Esophagus (tissue), 2 donors: ENCODE data around the gene STX10. TPM values are rescaled to one million over a fixed set of nuclear protein-coding genes. Genes with fewer than 3 reads are reported as not detected.

ENCODE experiments used
- H3K27ac ChIP-seq, 2 donors: one replicate each; pipeline ENCODE4 v1.5.1; 2013; ENCODE audit warnings: low read depth in 2 of 2, mild to moderate bottlenecking in 2 of 2, inconsistent platforms in 1 of 2, low read length in 1 of 2, moderate library complexity in 1 of 2
- H3K27me3 ChIP-seq, 2 donors: one replicate each; pipeline ENCODE4 v1.6.1; 2013; ENCODE audit warnings: low read length in 2 of 2, control low read depth in 1 of 2, mild to moderate bottlenecking in 1 of 2; ENCODE audit not compliant: insufficient read depth in 2 of 2, control insufficient read depth in 1 of 2
- H3K36me3 ChIP-seq, 2 donors: one replicate each; pipeline ENCODE4 v1.6.1; 2013; ENCODE audit warnings: low read length in 1 of 2; ENCODE audit not compliant: control insufficient read depth in 2 of 2, insufficient read depth in 2 of 2
- H3K4me1 ChIP-seq, 2 donors: one replicate each; pipeline ENCODE4 v1.6.1; 2013; ENCODE audit warnings: low read length in 1 of 2; ENCODE audit not compliant: control insufficient read depth in 2 of 2, insufficient read depth in 2 of 2
- H3K4me3 ChIP-seq, 2 donors: one replicate each; pipeline ENCODE4 v1.5.1; 2013; ENCODE audit warnings: low read length in 2 of 2, mild to moderate bottlenecking in 2 of 2, low read depth in 1 of 2, moderate library complexity in 1 of 2
- H3K9me3 ChIP-seq, 2 donors: one replicate each; pipeline ENCODE4 v1.6.1; 2013; ENCODE audit warnings: mild to moderate bottlenecking in 2 of 2, low read depth in 1 of 2, low read length in 1 of 2, moderate library complexity in 1 of 2; ENCODE audit not compliant: control insufficient read depth in 2 of 2, insufficient read depth in 1 of 2
- WGBS, 2 donors: extraction: QIAGEN DNeasy Blood & Tissue Kit; methylation state at CpG; one replicate each; pipeline ENCODE4 v1.1.7; 2013; 5-methylcytosine and 5-hydroxymethylcytosine counted together
- polyA plus RNA-seq, 2 donors: library from polyadenylated mRNA; stranded (reverse); fragments of 200-250 nt; gene quantifications; one replicate each; pipeline ENCODE4 v1.2.3, GENCODE V29; 2013
- donor health status: healthy with polysubstance abuse.
- donor health status: Bipolar disorder and iron deficiency.

STX10 gene
- polyA plus RNA-seq, 2 donors: 75.1 to 76.0 TPM

GRCh38 chr19:13165162-13165997 is 15.2 kb upstream of the STX10 start:
- no peaks in the 10 kb centered on the region for H3K27me3 ChIP-seq
- no peaks in the 10 kb centered on the region for H3K9me3 ChIP-seq
- WGBS, 2 donors: 72 to 75% methylated on average over 19 of the region's 19 CpGs
- H3K4me3 ChIP-seq: no peak overlapping the region
- H3K36me3 ChIP-seq: no peaks in the 10 kb centered on the region
- peaks cover 11 to 15% of the 10 kb centered on the region in 2 donors for H3K4me1 ChIP-seq
- peak overlapping the region; percentile 96 to 97 for H3K27ac ChIP-seq

- Histone ChIP-seq H3K4me1 (peaks cover 11 to 13% of the 10 kb centered on the region in 2 donors), H3K27ac (peak overlapping the region; percentile 96 to 97), H3K4me3 (peak overlapping the region; percentile 1 to 20), H3K36me3 (no peaks in the 10 kb centered on the region), H3K27me3 (no peaks in the 10 kb centered on the region), H3K9me3 (no peaks in the 10 kb centered on the region)
- WGBS, 2 donors: 9 to 11% methylated on average over 19 of the region's 19 CpGs
These were observed 14.4 kb upstream of the STX10 start for GRCh38 chr19:13164343-13165161.

- Histone ChIP-seq H3K27me3 (no peaks in the 10 kb centered on the region), H3K9me3 (no peaks in the 10 kb centered on the region), H3K4me1 (peaks cover 6 to 12% of the 10 kb centered on the region in 2 donors), H3K36me3 (no peaks in the 10 kb centered on the region), H3K27ac (peak overlapping the region; percentile 96 to 97), H3K4me3 (peak overlapping the region; percentile 1 to 30)
- WGBS, 2 donors: 9 to 11% methylated on average over 20 of the region's 20 CpGs
These were observed 13.6 kb upstream of the STX10 start for GRCh38 chr19:13163609-13164342.

DNA sequence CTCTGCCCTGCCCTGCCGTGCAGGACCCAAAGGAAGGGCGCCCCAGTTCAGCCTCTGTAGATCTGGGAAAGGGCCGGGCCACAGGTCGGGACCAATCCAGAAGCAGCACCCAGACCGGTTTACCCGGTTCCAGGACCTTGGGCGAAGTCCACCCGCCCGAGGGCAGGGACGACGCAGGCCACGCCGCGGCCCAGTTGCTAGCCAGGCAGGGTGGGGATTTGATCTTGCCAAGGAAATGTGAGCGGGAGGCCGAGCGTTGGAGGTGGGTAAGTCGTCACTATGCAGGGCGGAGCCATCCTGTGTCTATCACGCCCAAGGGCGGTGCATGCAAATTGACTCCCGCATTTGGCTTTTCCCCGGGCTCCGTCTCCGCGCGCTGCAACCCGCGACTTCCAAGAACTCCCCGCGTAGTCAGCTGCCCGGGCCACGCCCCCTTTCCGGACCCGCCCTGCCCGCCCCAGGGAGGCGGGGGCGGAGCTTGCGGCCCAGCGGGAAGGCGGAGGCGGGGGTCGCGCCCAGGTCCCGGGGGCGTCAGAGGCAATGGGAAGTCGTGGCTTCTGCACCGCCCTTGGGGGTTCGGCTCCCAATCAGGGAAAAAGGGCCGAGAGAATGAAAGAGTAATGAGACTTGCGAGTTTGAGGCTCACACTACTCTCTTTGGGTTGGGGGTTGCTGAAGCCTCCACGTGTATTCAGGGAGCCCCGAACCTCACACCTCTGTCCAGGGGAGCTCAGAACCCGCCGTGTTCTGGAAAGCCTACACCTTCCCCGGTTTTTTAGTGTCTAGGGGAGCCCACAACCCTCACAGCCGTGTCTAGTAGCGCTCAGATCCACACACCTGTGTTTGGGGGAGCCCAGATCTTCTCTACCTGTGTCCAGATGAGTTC is 12.8 kb upstream of the STX10 start:
- WGBS, 2 donors: 1 to 2% methylated on average over 57 to 58 of the region's 58 CpGs
- Histone ChIP-seq H3K27ac (peak overlapping the region; percentile 96 to 97), H3K36me3 (no peaks in the 10 kb centered on the region), H3K4me3 (peak overlapping the region; percentile 34 to 35), H3K27me3 (no peaks in the 10 kb centered on the region), H3K9me3 (no peaks in the 10 kb centered on the region), H3K4me1 (peaks cover 6 to 12% of the 10 kb centered on the region in 2 donors)

GRCh38 chr19:13160557-13160956 is 10.4 kb upstream of the STX10 start:
- H3K4me1 ChIP-seq: peaks cover 6 to 14% of the 10 kb centered on the region in 2 donors
- no peaks in the 10 kb centered on the region for H3K9me3 ChIP-seq
- no peaks in the 10 kb centered on the region for H3K27me3 ChIP-seq
- H3K27ac ChIP-seq: peak overlapping the region in 1 of 2 donors; percentile 6
- 58 to 63% methylated on average over 1 of the region's 1 CpG for WGBS, 2 donors
- no peak overlapping the region for H3K4me3 ChIP-seq
- no peaks in the 10 kb centered on the region for H3K36me3 ChIP-seq

DNA sequence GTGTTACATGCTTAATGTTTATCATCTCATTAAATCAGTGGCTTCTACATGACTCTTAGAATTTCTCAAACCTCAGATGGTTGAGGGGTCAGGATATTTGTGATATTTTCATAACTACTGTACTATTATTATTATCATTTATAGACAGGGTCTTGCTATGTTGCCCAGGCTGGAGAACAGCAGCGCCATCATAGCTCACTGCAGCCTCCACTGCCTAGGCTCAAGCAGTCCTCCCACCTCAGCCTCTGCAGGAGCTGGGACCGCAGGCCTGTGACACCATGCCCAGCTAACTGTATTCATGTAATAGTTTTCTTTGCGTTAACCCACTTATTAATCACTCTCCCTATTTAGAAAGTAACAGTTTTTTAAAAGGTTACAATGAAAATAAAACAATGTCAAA is 9.5 kb upstream of the STX10 start:
- Histone ChIP-seq H3K4me3 (no peak overlapping the region), H3K4me1 (peaks cover 4 to 10% of the 10 kb centered on the region in 2 donors), H3K27ac (no peak overlapping the region), H3K9me3 (no peaks in the 10 kb centered on the region), H3K27me3 (no peaks in the 10 kb centered on the region), H3K36me3 (no peaks in the 10 kb centered on the region)
- WGBS, 2 donors: 87 to 89% methylated on average over 3 of the region's 3 CpGs

- H3K9me3 ChIP-seq: no peaks in the 10 kb centered on the region
- H3K4me1 ChIP-seq: peaks cover 0 to 2% of the 10 kb centered on the region in 2 donors
- H3K4me3 ChIP-seq: peak overlapping the region; percentile 91 to 98
- 5 to 6% methylated on average over 51 to 55 of the region's 55 CpGs for WGBS, 2 donors
- no peaks in the 10 kb centered on the region for H3K27me3 ChIP-seq
- peak overlapping the region; percentile 97 to 99 for H3K27ac ChIP-seq
- H3K36me3 ChIP-seq: no peaks in the 10 kb centered on the region
These were observed 5.5 kb upstream of the STX10 start for GRCh38 chr19:13155472-13156359.

DNA sequence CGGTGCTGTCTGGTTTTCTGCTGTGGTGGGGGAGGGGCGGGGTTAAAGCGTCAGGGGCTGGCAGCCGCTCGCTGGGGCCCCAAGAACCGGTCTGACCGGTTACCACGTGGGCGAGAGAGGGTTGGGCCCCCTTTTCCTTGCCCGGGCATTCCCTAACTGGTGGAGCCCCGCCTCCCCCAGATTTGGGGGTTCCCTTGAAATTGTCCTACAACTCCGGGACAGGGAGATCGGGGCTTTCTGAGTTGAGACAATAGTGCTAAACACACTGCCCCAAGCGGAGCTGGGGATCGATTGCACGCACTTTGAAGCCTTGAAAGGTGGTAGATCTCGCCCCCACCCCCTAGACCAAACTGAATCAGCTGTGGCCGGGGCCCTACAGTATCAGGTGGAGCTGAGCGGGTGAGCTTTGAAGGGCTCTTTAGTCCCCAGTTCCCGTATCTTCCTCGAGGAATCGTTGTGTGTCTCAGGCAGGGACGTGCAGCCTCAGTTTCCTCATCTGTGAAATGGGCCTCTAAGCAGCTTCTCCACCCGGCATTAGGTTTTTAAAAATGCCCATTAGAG is 4.8 kb upstream of the STX10 start:
- Histone ChIP-seq H3K36me3 (no peaks in the 10 kb centered on the region), H3K4me3 (peak overlapping the region; percentile 91 to 98), H3K9me3 (no peaks in the 10 kb centered on the region), H3K27me3 (no peaks in the 10 kb centered on the region), H3K27ac (peak overlapping the region; percentile 97 to 99), H3K4me1 (peaks cover 0 to 2% of the 10 kb centered on the region in 2 donors)
- 2 to 3% methylated on average over 24 of the region's 24 CpGs for WGBS, 2 donors
